ENCODE results near the gene MKI67. TPM values are rescaled to one million over a fixed set of nuclear protein-coding genes. Genes with fewer than 3 reads are reported as not detected.

The MKI67 gene
- polyA plus RNA-seq, 1 donor from 2014 or later, result 0.16 TPM

DNA sequence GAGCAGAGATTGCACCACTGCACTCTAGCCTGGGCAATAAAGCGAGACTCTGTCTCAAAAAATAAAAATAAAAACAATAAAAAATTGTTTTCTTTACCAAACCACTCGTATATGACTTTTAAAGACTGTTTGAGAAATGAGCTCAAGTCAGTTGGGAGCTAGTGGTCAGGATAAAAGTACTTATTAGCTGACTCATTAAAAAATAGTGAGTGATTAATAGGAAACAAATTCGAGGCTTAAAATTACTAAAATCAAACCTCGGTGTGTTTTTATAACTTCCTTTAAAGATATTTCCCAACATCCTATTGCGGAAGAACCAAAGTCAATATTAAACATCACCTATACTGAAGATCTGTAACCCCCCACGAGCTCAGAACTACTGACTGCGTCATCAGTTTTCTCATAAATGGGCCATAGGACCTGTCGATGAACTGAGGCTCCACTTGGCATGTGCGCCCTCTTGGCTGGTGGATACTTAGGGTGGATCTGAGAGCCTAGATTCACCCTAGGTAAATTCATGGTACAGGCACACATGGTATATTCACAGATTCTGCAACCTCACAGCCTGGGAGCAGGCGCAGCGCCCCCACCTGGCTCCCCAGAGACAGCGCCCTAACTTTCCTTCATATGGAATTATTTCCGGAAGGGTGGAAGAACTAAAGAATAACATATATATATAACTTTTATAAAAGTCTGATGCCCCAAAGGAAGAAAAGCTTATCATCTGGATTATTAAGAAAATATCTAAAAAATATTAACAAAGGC lies 9.2 kb downstream of the MKI67 start:
- H3K79me2 ChIP-seq (replicated peaks; ENCODE audit: insufficient read depth, low read length), result no peaks in the 10 kb centered on the region
- H3K4me3 ChIP-seq (ENCODE audit: low read length), result no peak overlapping the region
- H3K36me3 ChIP-seq (ENCODE audit: insufficient read depth, low read length), result no peaks in the 10 kb centered on the region
- H3K9me3 ChIP-seq (ENCODE audit: low read length), result no peaks in the 10 kb centered on the region
- H3K4me2 ChIP-seq (ENCODE audit: low read length), result no peak overlapping the region
- no peak overlapping the region for H3K9ac ChIP-seq (ENCODE audit: low read length)
- H3K27me3 ChIP-seq (ENCODE audit: insufficient read depth, low read depth, low read length), result no peaks in the 10 kb centered on the region
- no peak for TF ChIP-seq MXI1 (conservative IDR thresholded peaks at IDR 0.05; ENCODE audit: poor library complexity, severe bottlenecking)
- no peak for TF ChIP-seq POLR2AphosphoS5 (IDR thresholded peaks at IDR 0.05)
- no peak for TF ChIP-seq TAF1 (IDR thresholded peaks at IDR 0.05; ENCODE audit: low read depth)
- no peak for TF ChIP-seq SMC3 (conservative IDR thresholded peaks at IDR 0.05; ENCODE audit: poor library complexity)
- TF ChIP-seq, protein P1, sequence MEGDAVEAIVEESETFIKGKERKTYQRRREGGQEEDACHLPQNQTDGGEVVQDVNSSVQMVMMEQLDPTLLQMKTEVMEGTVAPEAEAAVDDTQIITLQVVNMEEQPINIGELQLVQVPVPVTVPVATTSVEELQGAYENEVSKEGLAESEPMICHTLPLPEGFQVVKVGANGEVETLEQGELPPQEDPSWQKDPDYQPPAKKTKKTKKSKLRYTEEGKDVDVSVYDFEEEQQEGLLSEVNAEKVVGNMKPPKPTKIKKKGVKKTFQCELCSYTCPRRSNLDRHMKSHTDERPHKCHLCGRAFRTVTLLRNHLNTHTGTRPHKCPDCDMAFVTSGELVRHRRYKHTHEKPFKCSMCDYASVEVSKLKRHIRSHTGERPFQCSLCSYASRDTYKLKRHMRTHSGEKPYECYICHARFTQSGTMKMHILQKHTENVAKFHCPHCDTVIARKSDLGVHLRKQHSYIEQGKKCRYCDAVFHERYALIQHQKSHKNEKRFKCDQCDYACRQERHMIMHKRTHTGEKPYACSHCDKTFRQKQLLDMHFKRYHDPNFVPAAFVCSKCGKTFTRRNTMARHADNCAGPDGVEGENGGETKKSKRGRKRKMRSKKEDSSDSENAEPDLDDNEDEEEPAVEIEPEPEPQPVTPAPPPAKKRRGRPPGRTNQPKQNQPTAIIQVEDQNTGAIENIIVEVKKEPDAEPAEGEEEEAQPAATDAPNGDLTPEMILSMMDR (IDR thresholded peaks at IDR 0.05; ENCODE audit: poor library complexity, severe bottlenecking), result no peak
- no peak for TF ChIP-seq RAD21 (conservative IDR thresholded peaks at IDR 0.05)
- TF ChIP-seq EZH2 (IDR thresholded peaks at IDR 0.05; ENCODE audit: borderline replicate concordance, insufficient read depth, low read length, poor library complexity, severe bottlenecking), result no peak
- TF ChIP-seq, protein P2, sequence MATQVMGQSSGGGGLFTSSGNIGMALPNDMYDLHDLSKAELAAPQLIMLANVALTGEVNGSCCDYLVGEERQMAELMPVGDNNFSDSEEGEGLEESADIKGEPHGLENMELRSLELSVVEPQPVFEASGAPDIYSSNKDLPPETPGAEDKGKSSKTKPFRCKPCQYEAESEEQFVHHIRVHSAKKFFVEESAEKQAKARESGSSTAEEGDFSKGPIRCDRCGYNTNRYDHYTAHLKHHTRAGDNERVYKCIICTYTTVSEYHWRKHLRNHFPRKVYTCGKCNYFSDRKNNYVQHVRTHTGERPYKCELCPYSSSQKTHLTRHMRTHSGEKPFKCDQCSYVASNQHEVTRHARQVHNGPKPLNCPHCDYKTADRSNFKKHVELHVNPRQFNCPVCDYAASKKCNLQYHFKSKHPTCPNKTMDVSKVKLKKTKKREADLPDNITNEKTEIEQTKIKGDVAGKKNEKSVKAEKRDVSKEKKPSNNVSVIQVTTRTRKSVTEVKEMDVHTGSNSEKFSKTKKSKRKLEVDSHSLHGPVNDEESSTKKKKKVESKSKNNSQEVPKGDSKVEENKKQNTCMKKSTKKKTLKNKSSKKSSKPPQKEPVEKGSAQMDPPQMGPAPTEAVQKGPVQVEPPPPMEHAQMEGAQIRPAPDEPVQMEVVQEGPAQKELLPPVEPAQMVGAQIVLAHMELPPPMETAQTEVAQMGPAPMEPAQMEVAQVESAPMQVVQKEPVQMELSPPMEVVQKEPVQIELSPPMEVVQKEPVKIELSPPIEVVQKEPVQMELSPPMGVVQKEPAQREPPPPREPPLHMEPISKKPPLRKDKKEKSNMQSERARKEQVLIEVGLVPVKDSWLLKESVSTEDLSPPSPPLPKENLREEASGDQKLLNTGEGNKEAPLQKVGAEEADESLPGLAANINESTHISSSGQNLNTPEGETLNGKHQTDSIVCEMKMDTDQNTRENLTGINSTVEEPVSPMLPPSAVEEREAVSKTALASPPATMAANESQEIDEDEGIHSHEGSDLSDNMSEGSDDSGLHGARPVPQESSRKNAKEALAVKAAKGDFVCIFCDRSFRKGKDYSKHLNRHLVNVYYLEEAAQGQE (IDR thresholded peaks at IDR 0.05; ENCODE audit: borderline replicate concordance), result no peak
- TF ChIP-seq EP300 (conservative IDR thresholded peaks at IDR 0.05; ENCODE audit: poor library complexity, severe bottlenecking), result no peak
- H3K27ac ChIP-seq (ENCODE audit: low read length), result no peak overlapping the region
- no peaks in the 10 kb centered on the region for H4K20me1 ChIP-seq (ENCODE audit: insufficient read depth)
- no peak overlapping the region for H2AFZ ChIP-seq (ENCODE audit: low read depth, low read length)
- no peaks in the 10 kb centered on the region for H3K9me2 ChIP-seq (ENCODE audit: insufficient read depth, low read length)
- H3F3A ChIP-seq (ENCODE audit: insufficient read depth, low read length, poor library complexity, severe bottlenecking), result no peaks in the 10 kb centered on the region

DNA sequence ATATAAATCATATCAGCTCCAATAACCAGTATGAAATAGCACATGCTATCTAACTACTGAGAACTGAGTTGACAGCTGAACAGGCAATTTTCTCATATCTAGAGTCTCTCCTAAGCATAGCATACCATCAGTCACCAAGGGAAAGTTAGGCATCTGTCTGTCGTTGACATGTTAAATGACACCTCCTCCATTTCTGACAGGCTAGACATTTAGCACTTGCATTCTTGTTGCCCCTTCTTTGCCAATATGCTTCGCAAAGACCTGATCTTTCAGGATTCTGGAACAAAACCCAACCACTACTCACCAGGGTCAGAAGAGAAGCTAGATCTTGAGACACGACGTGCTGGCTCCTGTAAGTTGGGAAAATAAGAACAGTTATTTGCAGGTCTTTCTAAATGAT lies 10.0 kb downstream of the MKI67 start:
- no peaks in the 10 kb centered on the region for H3K27me3 ChIP-seq (ENCODE audit: insufficient read depth, low read depth, low read length)
- H4K20me1 ChIP-seq (ENCODE audit: insufficient read depth), result no peaks in the 10 kb centered on the region
- no peak overlapping the region for H3K4me2 ChIP-seq (ENCODE audit: low read length)
- H3K79me2 ChIP-seq (replicated peaks; ENCODE audit: insufficient read depth, low read length), result no peaks in the 10 kb centered on the region
- no peaks in the 10 kb centered on the region for H3F3A ChIP-seq (ENCODE audit: insufficient read depth, low read length, poor library complexity, severe bottlenecking)
- no peak overlapping the region for H2AFZ ChIP-seq (ENCODE audit: low read depth, low read length)
- no peak overlapping the region for H3K4me3 ChIP-seq (ENCODE audit: low read length)
- H3K9me3 ChIP-seq (ENCODE audit: low read length), result no peaks in the 10 kb centered on the region
- no peaks in the 10 kb centered on the region for H3K36me3 ChIP-seq (ENCODE audit: insufficient read depth, low read length)
- TF ChIP-seq TAF1 (IDR thresholded peaks at IDR 0.05; ENCODE audit: low read depth) (no peak), EP300 (conservative IDR thresholded peaks at IDR 0.05; ENCODE audit: poor library complexity, severe bottlenecking) (peak; percentile 99), POLR2AphosphoS5 (IDR thresholded peaks at IDR 0.05) (peak; percentile 97)
- H3K9ac ChIP-seq (ENCODE audit: low read length), result no peak overlapping the region
- H3K27ac ChIP-seq (ENCODE audit: low read length), result no peak overlapping the region
- H3K9me2 ChIP-seq (ENCODE audit: insufficient read depth, low read length), result no peaks in the 10 kb centered on the region
